Neuron (in vitro differentiated cells): ENCODE measurements around the gene C10orf90.

ENCODE experiments used
- H2AFZ ChIP-seq: one replicate; pipeline ENCODE4 v1.6.1; 2013; ENCODE audit warnings: low read depth, mild to moderate bottlenecking, inconsistent platforms, low read length, moderate library complexity
- H3K27me3 ChIP-seq: one replicate; pipeline ENCODE4 v1.6.1; 2013; ENCODE audit warnings: low read length; ENCODE audit not compliant: insufficient read depth
- H3K36me3 ChIP-seq: one replicate; pipeline ENCODE4 v1.6.1; 2013; ENCODE audit warnings: low read length; ENCODE audit not compliant: insufficient read depth
- H3K4me1 ChIP-seq: one replicate; pipeline ENCODE4 v1.6.1; 2013; ENCODE audit warnings: low read length; ENCODE audit not compliant: insufficient read depth
- H3K4me3 ChIP-seq: 2 replicates; pipeline ENCODE4 v1.5.1; 2013; ENCODE audit warnings: mild to moderate bottlenecking, low read length, moderate library complexity
- H3K9me3 ChIP-seq: one replicate; pipeline ENCODE4 v1.6.1; 2013; ENCODE audit warnings: low read length

C10orf90 gene

GRCh38 chr10:126667568-126667967, 2.9 kb downstream of the C10orf90 start:
- Histone ChIP-seq H3K9me3 (no peaks in the 10 kb centered on the region), H3K27me3 (no peaks in the 10 kb centered on the region), H3K36me3 (no peaks in the 10 kb centered on the region), H2AFZ (no peak overlapping the region), H3K4me3 (no peak overlapping the region), H3K4me1 (peaks cover 10% of the 10 kb centered on the region)

- Histone ChIP-seq H3K4me1 (peaks cover 10% of the 10 kb centered on the region), H3K4me3 (no peak overlapping the region), H3K27me3 (no peaks in the 10 kb centered on the region), H2AFZ (no peak overlapping the region), H3K36me3 (no peaks in the 10 kb centered on the region), H3K9me3 (no peaks in the 10 kb centered on the region)
Measured at GRCh38 chr10:126665207-126665606, 5.3 kb downstream of the C10orf90 start.

GRCh38 chr10:126663880-126664279, 6.6 kb downstream of the C10orf90 start:
- no peak overlapping the region for H3K4me3 ChIP-seq
- H3K4me1 ChIP-seq: peaks cover 10% of the 10 kb centered on the region
- H3K27me3 ChIP-seq: no peaks in the 10 kb centered on the region
- no peaks in the 10 kb centered on the region for H3K36me3 ChIP-seq
- no peaks in the 10 kb centered on the region for H3K9me3 ChIP-seq
- no peak overlapping the region for H2AFZ ChIP-seq

- no peak overlapping the region for H2AFZ ChIP-seq
- no peaks in the 10 kb centered on the region for H3K27me3 ChIP-seq
- no peaks in the 10 kb centered on the region for H3K36me3 ChIP-seq
- H3K9me3 ChIP-seq: no peaks in the 10 kb centered on the region
- H3K4me3 ChIP-seq: no peak overlapping the region
- H3K4me1 ChIP-seq: peaks cover 10% of the 10 kb centered on the region
Measured at GRCh38 chr10:126663328-126663727, 7.2 kb downstream of the C10orf90 start.

GRCh38 chr10:126661841-126662515, 8.5 kb downstream of the C10orf90 start:
- Histone ChIP-seq H3K4me1 (peaks cover 10% of the 10 kb centered on the region), H3K9me3 (no peaks in the 10 kb centered on the region), H3K36me3 (no peaks in the 10 kb centered on the region), H3K27me3 (no peaks in the 10 kb centered on the region), H3K4me3 (no peak overlapping the region), H2AFZ (no peak overlapping the region)

- H3K36me3 ChIP-seq: no peaks in the 10 kb centered on the region
- H2AFZ ChIP-seq: no peak overlapping the region
- no peaks in the 10 kb centered on the region for H3K9me3 ChIP-seq
- no peak overlapping the region for H3K4me3 ChIP-seq
- H3K27me3 ChIP-seq: no peaks in the 10 kb centered on the region
- H3K4me1 ChIP-seq: peaks cover 10% of the 10 kb centered on the region
Measured at GRCh38 chr10:126661356-126661755, 9.1 kb downstream of the C10orf90 start.

- no peaks in the 10 kb centered on the region for H3K36me3 ChIP-seq
- H3K4me1 ChIP-seq: peaks cover 10% of the 10 kb centered on the region
- H3K4me3 ChIP-seq: no peak overlapping the region
- H2AFZ ChIP-seq: no peak overlapping the region
- no peaks in the 10 kb centered on the region for H3K27me3 ChIP-seq
- H3K9me3 ChIP-seq: no peaks in the 10 kb centered on the region
Measured at GRCh38 chr10:126659750-126660149, 10.7 kb downstream of the C10orf90 start.

- peaks cover 10% of the 10 kb centered on the region for H3K4me1 ChIP-seq
- no peaks in the 10 kb centered on the region for H3K27me3 ChIP-seq
- H3K9me3 ChIP-seq: no peaks in the 10 kb centered on the region
- H3K4me3 ChIP-seq: no peak overlapping the region
- no peaks in the 10 kb centered on the region for H3K36me3 ChIP-seq
- no peak overlapping the region for H2AFZ ChIP-seq
Measured at GRCh38 chr10:126658928-126659327, 11.6 kb downstream of the C10orf90 start.

GRCh38 chr10:126654579-126654978, 15.9 kb downstream of the C10orf90 start:
- no peaks in the 10 kb centered on the region for H3K4me1 ChIP-seq
- no peaks in the 10 kb centered on the region for H3K27me3 ChIP-seq
- H3K9me3 ChIP-seq: no peaks in the 10 kb centered on the region
- H3K4me3 ChIP-seq: no peak overlapping the region
- H3K36me3 ChIP-seq: no peaks in the 10 kb centered on the region
- H2AFZ ChIP-seq: no peak overlapping the region

- Histone ChIP-seq H3K4me1 (no peaks in the 10 kb centered on the region), H3K27me3 (peaks cover 3% of the 10 kb centered on the region), H3K4me3 (no peak overlapping the region), H3K9me3 (no peaks in the 10 kb centered on the region), H2AFZ (no peak overlapping the region), H3K36me3 (no peaks in the 10 kb centered on the region)
Measured at GRCh38 chr10:126651467-126651866, 19.0 kb downstream of the C10orf90 start.

- H2AFZ ChIP-seq: no peak overlapping the region
- H3K9me3 ChIP-seq: no peaks in the 10 kb centered on the region
- H3K27me3 ChIP-seq: peaks cover 3% of the 10 kb centered on the region
- H3K4me3 ChIP-seq: no peak overlapping the region
- no peaks in the 10 kb centered on the region for H3K36me3 ChIP-seq
- no peaks in the 10 kb centered on the region for H3K4me1 ChIP-seq
Measured at GRCh38 chr10:126650161-126650560, 20.3 kb downstream of the C10orf90 start.

- Histone ChIP-seq H3K9me3 (no peaks in the 10 kb centered on the region), H3K4me1 (no peaks in the 10 kb centered on the region), H2AFZ (no peak overlapping the region), H3K4me3 (no peak overlapping the region), H3K27me3 (peaks cover 6% of the 10 kb centered on the region), H3K36me3 (no peaks in the 10 kb centered on the region)
Measured at GRCh38 chr10:126647116-126647515, 23.4 kb downstream of the C10orf90 start.

- no peaks in the 10 kb centered on the region for H3K36me3 ChIP-seq
- no peaks in the 10 kb centered on the region for H3K9me3 ChIP-seq
- H3K4me3 ChIP-seq: no peak overlapping the region
- peaks cover 6% of the 10 kb centered on the region for H3K27me3 ChIP-seq
- no peak overlapping the region for H2AFZ ChIP-seq
- H3K4me1 ChIP-seq: no peaks in the 10 kb centered on the region
Measured at GRCh38 chr10:126646110-126646509, 24.4 kb downstream of the C10orf90 start.

GRCh38 chr10:126640401-126640800, 30.1 kb downstream of the C10orf90 start:
- Histone ChIP-seq H3K36me3 (no peaks in the 10 kb centered on the region), H3K4me3 (no peak overlapping the region), H3K9me3 (no peaks in the 10 kb centered on the region), H3K27me3 (peaks cover 3% of the 10 kb centered on the region), H3K4me1 (no peaks in the 10 kb centered on the region), H2AFZ (no peak overlapping the region)
